ENCODE results near the gene PSMA5. TPM values are rescaled to one million over a fixed set of nuclear protein-coding genes. Genes with fewer than 3 reads are reported as not detected.

Gene PSMA5
- polyA plus RNA-seq, 1 experiment = 151 TPM

- ChIA-PET CTCF (interaction anchor here (0.7 kb wide), 1 partner anchor 35 kb away, joined by 4 read pairs; no protein-coding TSS in a partner anchor), POLR2A (no interaction called here)
- no peaks in the 10 kb centered on the region for H3K27me3 ChIP-seq (ENCODE audit: control insufficient read depth, insufficient read depth, low read length)
- H3K36me3 ChIP-seq (ENCODE audit: control insufficient read depth, insufficient read depth, low read length) = peaks cover 11% of the 10 kb centered on the region
- no peak for DNase-seq (ENCODE audit: low read depth)
- TF ChIP-seq CTCF (IDR thresholded peaks at IDR 0.05; ENCODE audit: insufficient read depth, low read depth, low read length) = no peak
- H3K4me3 ChIP-seq (ENCODE audit: low read depth, low read length) = no peak overlapping the region
Measured at GRCh38 chr1:109350655-109351054, 75.6 kb downstream of the PSMA5 start.

- POLR2A ChIA-PET = no interaction called here
- no peaks in the 10 kb centered on the region for H3K27me3 ChIP-seq (ENCODE audit: control insufficient read depth, insufficient read depth, low read length)
Measured at GRCh38 chr1:109350182-109350581, 76.1 kb downstream of the PSMA5 start.

More at GRCh38 chr1:109350182-109350581, 76.1 kb downstream of the PSMA5 start:
- peaks cover 11% of the 10 kb centered on the region for H3K36me3 ChIP-seq (ENCODE audit: control insufficient read depth, insufficient read depth, low read length)
- CTCF ChIA-PET = interaction anchor here (0.7 kb wide), 1 partner anchor 35 kb away, joined by 4 read pairs; no protein-coding TSS in a partner anchor
- DNase-seq (ENCODE audit: low read depth) = no peak
- no peak overlapping the region for H3K4me3 ChIP-seq (ENCODE audit: low read depth, low read length)
- no peak for TF ChIP-seq CTCF (IDR thresholded peaks at IDR 0.05; ENCODE audit: insufficient read depth, low read depth, low read length)

Other genes starting within 250 kb of the PSMA5 start
- 411 and 428 TPM in 2 replicates for gene SARS1, start 212.5 kb downstream of the PSMA5 start, polyA plus RNA-seq (2011; rRNA removed)
- 0.82 and 0.98 TPM in 2 replicates for gene CELSR2, start 176.9 kb downstream of the PSMA5 start, polyA plus RNA-seq (2011; rRNA removed)
- gene PSRC1, start 143.3 kb downstream of the PSMA5 start, polyA plus RNA-seq (2011; rRNA removed) = 17.9 and 25.9 TPM in 2 replicates
- 0.06 TPM in 1 of 2 replicates, not detected in the other for gene MYBPHL, start 119.4 kb downstream of the PSMA5 start, polyA plus RNA-seq (2011; rRNA removed)
- 38.6 and 52.6 TPM in 2 replicates for gene SORT1, start 28.5 kb downstream of the PSMA5 start, polyA plus RNA-seq (2011; rRNA removed)
- gene SYPL2, start 40.1 kb upstream of the PSMA5 start, polyA plus RNA-seq (2011; rRNA removed) = 58.8 and 73.1 TPM in 2 replicates
- 5.7 and 8.7 TPM in 2 replicates for gene ATXN7L2, start 57.5 kb upstream of the PSMA5 start, polyA plus RNA-seq (2011; rRNA removed)
- 8.2 and 10.8 TPM in 2 replicates for gene CYB561D1, start 67.6 kb upstream of the PSMA5 start, polyA plus RNA-seq (2011; rRNA removed)
- 2.9 and 3.4 TPM in 2 replicates for gene AMIGO1, start 83.3 kb upstream of the PSMA5 start, polyA plus RNA-seq (2011; rRNA removed)
- gene GPR61, start 113.4 kb upstream of the PSMA5 start, polyA plus RNA-seq (2011; rRNA removed) = not detected in 2 replicates
- 4.7 and 9.6 TPM in 2 replicates for gene GNAI3, start 122.2 kb upstream of the PSMA5 start, polyA plus RNA-seq (2011; rRNA removed)
- gene GNAT2, start 193.2 kb upstream of the PSMA5 start, polyA plus RNA-seq (2011; rRNA removed) = 0.09 and 0.15 TPM in 2 replicates
- 43.1 and 86.9 TPM in 2 replicates for gene AMPD2, start 193.4 kb upstream of the PSMA5 start, polyA plus RNA-seq (2011; rRNA removed)
- 28.4 and 28.5 TPM in 2 replicates for gene GSTM4, start 229.7 kb upstream of the PSMA5 start, polyA plus RNA-seq (2011; rRNA removed)
- 49.0 and 62.3 TPM in 2 replicates for gene GSTM2, start 241.6 kb upstream of the PSMA5 start, polyA plus RNA-seq (2011; rRNA removed)

All from BJ (cell line).